GM19240 (cell line): Measurements from ENCODE around the gene RPL10.

ENCODE experiments used
- DNase-seq: peaks from one replicate; pipeline ENCODE4 v3.0.0; 2011; ENCODE audit warnings: low spot score; ENCODE audit not compliant: insufficient read length

The RPL10 gene

DNA sequence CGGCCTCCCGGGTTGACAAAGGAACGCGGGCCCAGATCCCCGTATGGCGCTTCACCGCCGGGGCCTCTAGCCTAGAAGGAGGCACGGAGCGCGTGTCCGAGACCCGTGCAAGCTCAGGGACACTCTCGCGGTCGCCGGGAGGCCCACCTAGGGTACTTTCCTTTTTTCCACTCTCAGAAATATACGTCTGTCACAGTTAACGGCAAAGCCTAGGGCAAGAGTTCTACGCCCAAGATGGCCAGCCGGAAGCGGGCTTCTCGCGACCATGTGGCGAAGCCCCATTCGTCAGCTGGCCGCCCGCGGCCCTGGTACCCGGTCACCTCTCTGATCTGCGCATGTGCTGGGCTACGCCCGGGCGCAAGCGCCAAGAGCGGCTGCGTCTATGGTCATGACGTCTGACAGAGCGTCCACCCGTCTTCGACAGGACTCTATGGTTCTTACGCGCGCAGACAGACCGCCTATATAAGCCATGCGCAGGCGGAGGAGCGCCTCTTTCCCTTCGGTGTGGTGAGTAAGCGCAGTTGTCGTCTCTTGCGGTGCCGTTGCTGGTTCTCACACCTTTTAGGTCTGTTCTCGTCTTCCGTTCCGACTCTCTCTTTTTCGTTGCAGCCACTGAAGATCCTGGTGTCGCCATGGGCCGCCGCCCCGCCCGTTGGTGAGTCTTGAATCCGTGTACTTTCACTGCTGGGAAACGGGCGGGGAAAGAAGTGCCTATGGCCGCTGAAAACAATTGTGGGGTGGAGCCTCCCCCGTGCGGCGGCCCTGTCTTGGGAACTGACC, at the start of gene RPL10:
Gene RPL10 (plus strand): TSS at position 490 of the 780 bp plus-strand sequence. CDS start 143 bp downstream, at position 633.
- peak; percentile 70 for DNase-seq

DNA sequence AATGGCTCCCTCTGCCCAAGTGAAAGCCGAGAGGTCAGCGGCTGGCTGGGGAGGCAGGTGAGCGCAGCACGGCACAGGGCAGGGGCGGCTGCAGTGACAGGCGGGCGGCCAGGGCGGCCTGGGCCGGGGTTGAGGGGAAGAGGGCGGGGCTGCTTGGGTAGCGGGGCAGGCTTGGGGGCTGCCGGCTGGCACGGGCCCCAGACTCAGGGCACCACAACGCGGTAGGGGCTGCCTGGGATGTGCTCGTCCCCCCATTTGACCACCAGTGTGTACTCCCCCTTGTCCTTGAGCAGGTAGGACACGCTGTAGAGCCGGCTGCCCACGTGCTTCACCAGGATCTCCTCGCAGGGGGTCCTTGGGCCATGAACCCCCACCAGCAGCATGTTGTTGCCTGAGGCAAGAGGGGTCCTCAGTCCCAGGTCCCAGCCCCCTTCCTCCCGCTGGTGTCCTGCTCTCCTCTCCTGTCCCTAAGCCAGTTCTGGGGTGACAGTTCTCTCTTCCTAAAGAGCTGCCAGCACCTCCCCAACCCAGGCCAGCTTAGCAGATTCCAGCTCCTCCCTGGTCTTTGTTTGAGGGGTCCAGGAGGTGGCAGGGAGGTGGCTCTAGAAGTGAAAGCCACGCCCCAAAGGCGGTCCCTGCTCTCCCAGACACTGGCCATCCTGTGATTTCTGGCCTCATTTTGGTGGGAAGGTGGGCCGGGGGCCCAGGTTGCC, 49.4 kb upstream of the RPL10 start:
- no peak for DNase-seq

DNA sequence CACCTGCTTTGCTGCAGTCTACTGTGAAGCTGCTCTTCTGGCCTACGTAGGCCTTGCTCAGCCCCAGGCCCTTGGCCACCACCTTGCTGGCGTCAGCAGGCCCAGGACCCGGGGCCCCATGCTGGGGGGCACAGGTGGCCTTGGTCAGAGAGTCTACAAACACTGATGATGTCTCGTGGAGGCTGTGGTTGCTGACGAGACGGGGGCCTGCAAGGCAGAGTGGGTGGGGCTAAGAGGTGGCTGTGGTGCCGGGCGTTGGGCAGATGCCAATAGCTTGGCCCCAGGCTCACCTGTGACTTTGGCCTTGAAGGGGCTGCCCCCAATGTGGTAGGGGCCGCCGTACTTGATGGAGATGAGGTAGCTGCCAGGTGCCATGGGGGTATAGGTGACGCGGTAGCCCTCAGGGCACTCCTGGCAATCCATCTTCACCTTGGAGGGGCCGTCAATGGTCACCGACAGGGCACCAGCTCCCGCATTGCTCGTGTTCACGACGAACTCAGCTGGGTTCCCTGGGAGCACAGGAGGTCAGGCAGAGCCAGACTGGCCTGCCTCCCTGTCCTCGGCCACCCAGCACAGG, 48.7 kb upstream of the RPL10 start:
- no peak for DNase-seq

DNA sequence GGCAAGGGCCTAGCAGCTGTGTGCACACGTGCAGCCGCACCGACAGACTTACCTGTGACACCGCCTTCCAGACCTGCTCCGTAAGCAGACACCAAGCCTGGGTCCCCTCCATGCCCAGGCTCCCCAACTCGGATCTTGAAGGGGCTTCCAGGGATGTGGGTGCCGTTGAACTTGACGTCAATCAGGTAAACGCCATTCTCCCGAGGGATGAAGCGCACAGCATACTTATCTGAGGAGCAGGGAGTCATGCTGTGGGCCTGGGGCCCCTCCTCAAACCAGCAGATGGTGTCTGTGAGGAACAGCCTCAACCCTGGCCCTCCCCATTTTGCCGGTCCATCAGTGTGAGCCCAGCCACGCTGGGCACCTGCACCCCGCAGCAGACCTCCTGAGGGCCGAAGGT, 48.2 kb upstream of the RPL10 start:
- no peak for DNase-seq

DNA sequence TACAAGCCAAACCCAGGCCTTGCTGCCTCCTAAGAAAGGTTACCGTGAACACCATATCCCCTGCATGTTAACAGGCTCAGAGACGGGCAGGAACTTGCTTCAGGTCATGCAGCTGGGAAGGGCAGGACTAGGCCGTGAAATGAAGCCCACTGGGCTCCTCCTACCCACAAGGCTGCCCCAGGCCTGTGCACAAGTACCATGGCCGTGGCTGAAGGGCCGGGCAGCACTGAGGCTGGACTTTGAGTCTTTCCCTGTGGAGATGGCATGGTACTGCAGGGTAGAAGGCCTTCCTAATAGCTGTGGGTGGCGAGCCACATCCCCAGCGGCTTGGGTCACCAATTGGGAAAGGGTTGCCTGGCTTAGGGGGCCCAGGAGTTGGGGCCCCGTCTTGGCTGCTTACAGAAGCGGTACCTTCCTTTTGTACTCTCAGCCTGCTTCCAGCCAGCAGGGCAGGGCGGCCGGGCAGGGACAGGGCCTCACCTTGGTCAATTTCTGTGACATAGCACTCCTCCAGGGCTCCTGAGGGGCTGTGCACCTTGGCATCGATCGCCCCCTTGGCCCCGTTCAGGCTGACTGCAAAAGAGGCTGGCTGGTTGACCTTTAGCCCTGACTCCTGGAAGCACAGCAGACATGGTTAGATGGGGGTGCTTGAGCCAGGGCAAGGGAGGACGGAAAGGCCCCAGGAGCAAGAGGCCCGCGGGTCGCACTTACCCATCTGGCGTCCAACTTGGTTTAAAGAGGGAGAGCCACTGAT, 47.6 kb upstream of the RPL10 start:
- DNase-seq, result no peak

DNA sequence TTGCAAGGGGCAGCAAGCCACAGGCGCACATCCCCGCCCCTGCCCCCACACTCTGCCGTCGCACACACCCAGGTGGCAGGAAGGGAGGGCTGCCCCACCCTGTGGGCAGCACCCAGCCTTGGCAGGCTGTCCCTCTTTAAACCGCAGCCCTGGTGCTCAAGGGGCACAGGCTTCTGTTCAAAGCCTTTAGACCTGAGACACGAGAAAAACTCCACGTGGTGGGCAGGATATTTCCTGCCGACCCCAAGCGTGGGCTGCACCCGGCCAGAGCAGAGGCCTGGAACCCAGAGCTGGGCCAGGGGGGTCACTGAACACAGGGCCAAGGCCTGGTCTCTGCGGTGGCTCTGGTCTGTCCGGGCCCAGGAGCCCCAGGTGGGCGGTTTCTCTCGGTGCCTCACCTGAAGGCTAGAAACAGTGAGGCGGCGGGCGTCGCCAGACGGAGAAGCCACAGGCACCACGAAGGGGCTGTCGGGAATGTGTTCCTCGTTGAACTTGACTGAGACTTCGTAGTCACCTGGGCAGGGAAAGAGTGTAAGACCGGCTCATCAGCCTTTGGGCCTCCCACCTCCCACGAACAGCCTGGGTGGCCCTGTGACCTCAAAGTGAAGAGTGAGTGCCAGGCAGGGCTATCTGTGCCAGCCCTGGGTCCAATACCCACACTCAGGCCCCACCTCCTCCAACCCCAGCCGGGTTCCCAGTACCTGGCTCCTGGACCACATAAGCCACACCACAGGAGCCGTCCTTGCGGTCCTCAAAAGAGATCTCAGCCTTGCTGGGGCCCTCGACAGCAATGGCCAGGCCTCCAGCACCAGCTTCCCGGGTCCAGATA, 46.8 kb upstream of the RPL10 start:
- DNase-seq, result no peak

DNA sequence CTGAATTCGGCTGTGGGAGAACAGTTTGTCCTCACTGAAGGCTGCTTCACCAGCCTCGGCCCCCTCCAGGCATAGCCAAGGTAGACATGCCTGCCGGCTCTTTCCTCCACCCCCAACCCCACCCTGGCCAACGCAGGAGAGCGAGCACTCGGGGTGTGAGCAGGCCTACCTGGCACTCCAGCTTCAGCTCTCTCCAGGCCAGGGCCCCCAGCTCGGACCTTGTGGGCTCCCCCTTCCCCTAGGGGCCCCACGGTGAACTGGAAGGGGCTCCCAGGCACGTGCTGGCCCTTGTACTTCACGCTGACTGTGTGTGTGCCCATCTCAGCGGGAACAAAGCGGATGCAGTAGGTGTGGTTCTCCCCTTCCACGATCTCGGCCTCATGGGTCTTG, 46.2 kb upstream of the RPL10 start:
- no peak for DNase-seq

DNA sequence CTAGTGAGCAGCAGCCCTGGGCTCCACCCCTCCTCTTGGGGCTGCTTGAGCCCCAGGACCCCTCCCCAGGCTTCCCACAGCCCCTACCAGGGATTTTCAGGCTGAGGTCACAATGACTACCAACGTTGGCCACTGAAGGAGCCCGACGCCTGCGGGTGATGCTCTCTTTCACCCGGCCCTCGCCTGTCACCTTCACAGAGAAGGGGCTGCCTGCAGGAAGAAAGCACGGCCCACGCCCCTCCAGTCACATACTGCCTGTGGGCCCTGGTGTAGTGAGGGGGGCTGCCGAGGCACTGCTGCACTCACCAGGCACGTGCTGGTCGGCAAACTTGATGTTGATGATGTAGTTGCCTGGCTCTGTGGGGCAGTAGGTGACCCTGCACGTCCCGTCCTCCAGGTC, 45.7 kb upstream of the RPL10 start:
- no peak for DNase-seq

DNA sequence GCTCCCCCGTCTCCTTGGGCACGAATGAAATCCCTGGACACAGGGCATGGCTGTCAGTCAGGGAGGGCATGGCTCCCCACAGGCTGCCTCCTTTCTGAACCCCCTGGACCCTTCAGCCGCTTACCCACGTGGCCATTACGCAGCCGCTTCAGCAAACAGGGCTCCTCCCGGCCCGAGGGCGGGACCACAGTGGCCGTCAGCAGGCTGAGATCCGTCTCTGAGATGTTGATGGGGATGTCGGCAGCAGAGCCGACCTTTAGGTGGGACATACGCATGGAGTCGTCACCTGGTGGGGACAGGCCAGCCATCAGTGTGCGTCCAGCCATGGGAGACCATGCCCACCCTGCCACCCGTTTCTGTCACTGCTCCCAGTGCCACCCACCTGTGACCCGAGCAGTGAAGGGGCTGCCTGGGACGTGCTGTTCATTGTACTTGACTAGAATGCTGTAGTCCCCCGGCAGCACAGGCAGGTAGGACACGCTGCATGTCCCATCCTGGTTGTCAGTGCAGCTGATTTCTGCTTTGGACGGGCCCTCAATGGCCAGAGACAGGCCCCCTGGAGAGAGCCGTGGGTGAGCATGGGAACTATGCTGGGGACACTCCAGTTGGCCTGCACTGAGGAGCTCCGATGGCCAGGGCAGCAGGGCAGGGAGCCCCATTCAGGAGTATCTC, 44.9 kb upstream of the RPL10 start:
- no peak for DNase-seq

DNA sequence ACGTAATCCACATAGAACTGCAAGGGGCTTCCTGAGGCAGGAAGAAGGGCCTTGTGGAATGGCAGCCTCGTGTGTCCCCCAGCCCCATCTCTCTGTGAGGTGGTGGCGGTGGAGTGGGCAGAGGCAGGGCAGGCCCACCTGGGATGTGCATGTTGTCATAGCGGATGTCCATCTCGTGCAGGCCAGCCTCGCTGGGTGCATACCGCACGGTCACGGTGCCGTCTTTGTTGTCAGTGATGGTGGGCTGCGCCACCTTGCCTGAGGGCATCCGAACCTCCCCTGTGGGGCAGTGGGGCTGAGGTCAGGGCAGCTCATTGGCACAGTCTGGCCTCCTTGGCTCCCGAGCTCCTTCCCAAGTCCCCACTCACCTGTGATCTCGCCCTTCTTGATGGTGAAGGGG, 44.2 kb upstream of the RPL10 start:
- no peak for DNase-seq

DNA sequence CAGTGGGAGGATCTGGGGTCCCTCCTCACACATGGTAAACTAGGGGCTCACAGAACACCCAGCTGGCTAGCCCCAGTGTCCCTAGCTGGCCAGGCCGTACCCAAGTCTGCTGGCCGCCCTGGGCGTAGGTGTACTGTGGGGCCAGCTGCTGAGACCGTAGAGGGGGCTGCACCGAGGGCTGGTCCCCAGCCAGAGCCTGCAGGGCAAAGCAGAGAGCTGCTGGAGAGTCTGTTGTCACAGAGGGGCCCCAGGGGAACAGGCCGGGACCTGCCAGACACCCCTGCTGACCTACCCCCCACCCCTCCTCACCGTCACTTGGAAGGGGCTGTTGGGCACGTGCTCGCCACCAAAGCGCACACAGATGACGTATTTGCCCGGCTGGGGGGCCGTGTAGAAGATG, 43.7 kb upstream of the RPL10 start:
- DNase-seq, result no peak

DNA sequence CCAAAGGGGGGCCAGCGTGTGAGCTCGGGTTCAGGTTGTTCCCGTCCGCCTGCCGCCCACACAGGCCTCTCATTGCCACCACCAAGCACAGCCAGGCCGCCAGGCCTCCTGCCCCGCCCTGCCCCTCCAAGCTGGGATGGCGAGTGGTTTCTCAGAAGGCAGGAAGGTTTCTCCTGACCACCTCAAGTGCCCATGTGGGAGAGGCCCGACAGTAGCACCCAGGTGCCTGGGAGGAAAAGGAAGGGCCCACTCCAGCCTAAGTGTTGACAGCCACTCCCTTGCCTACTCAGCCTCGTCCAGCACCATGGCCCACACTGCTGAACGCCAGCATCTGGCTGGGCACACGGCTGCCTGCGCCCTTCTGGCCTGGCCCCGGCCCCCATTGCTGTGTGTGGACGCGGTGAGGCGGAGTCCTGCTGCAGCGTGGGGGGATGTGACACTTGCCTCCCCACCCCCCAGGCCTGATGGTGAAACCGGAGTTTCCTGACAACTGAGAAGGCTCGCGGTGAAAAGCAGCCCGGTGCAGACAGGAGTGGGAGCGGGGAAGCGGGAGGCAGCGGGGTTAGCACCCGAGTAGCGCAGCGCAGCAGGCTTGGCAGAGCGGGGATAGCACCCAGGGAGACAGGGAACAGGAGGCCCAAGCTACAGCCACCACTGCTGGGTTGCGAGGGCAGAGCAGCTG, 42.9 kb upstream of the RPL10 start:
- no peak for DNase-seq

DNA sequence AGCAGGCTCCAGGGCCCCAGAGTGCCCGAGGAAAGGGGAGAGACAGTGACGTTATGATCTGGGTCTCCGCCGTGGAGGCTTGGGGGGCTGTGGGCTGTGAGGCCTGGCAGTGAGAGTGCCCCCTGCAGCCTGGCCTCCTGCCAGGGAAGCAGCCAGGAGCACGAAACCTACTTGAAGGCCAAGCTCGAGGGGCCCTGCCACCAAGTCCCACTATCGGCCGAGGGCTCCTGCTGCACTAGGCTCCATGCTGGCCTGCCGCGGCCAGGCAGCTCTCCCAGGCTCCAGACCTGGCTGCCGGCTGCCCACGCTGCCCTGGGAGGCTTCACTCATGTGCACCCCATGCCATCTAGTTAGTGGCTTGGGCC, 42.4 kb upstream of the RPL10 start:
- no peak for DNase-seq

DNA sequence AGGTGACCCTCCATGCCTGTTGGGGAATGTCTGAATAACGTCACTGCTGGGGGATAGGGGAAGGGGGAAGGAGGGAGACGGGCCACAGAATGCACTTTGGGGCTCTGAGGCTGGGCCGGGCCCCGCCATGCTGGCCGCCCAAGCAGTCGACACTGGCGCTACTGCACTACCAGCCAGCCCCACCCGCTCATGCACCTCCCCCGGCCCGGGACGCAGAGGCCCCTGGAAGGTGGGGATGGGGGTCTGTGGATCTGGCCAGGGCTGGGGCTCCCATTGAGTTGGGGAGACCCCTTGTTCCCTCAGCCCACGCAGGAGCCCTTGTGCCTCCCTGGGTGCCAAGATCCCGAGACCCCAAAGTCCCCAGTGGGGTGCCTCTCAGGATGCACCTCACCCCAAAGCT, 41.6 kb upstream of the RPL10 start:
- DNase-seq, result no peak

DNA sequence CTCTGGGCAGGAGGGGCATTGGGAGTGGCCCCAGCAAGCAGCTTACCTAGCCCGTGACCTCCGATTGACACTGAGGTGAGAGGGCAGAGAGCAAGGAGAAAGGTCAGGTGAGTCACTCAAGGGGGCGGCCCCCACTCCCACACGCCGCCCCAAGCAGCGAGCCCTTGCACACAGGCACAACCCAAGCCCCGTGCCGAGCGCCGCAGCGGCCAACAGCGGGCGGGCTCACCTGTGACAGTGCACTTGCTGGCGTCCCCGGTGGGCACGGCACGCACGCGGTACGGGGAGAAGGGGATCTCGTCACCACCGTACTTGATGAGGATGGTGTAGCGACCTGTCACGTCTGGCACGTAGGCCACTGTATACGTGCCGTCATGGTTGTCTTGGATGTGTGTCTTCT, 41.0 kb upstream of the RPL10 start:
- DNase-seq, result no peak

DNA sequence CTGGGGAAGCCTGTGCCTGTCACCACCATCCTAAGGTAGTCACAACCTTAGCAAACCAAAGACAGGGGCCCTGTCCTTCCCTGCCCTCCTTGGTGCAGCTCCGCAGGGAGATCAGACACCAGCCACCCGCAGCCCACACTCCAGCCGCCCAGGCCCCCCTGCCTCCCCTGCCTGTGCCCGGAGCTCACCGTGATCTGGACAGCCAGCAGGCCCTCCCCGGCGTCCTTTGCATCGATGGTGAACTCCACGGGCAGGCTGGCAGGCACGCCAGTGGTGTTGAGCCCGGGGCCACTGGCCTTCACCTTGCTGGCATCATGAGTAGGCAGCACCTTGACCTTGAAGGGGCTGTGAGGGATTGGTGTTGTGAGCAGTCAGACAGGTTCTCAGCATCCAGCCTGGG, 40.2 kb upstream of the RPL10 start:
- DNase-seq, result no peak

DNA sequence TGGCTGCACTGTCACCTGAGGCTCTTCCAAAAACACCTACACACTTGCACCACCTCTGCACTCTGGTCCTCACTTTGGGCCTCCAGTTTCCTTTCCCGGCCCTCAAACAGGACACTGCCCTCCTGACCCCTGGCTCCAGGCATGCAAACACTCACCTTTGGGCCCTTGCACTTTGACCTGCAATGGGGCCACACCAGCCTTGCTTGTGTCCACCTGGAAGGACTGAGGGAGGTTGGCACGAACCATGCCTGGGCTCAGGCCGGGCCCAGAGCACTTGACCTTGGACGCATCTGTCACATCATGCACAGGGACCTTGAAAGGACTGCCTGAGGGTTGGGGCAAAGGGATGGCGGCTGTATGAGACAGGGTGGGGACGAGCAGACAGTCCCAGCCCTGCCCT, 39.3 kb upstream of the RPL10 start:
- no peak for DNase-seq

DNA sequence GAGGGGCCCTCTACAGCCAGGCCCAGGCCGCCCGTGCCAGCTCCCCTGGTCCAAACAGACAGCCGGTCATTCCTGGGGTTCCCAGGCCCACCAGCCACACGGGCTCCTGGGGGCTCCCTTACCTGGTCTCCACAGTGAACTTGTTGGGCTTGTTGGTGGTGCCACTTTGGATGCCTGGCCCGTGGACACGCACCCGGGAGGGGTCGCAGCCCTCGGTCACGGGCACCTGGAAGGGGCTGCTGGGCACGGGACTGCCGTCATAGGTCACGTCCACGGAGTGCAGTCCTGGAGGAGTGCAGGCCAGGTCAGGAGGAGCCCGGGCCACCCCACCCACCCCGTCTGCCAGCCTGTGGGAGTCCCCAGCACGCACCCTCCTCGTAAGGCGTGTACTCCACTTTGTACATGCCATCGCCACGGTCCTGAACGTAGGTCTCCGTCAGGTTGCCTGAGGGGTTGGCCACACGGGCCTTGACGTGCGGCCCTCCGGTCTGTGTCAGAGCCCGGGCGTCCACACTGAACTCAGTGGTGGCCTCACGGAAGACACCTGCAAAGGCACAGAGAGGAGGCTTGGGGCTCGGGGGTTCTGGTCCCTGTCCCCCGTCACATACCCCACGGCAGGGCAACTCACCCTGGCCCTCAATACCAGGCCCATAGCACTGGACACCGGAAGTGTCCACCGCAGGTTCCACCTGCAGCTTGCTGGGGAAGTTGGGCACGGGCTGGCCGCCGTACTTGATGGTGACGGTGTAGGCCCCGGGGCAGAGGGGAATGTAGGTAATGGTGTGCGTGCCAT, 38.6 kb upstream of the RPL10 start:
- no peak for DNase-seq

DNA sequence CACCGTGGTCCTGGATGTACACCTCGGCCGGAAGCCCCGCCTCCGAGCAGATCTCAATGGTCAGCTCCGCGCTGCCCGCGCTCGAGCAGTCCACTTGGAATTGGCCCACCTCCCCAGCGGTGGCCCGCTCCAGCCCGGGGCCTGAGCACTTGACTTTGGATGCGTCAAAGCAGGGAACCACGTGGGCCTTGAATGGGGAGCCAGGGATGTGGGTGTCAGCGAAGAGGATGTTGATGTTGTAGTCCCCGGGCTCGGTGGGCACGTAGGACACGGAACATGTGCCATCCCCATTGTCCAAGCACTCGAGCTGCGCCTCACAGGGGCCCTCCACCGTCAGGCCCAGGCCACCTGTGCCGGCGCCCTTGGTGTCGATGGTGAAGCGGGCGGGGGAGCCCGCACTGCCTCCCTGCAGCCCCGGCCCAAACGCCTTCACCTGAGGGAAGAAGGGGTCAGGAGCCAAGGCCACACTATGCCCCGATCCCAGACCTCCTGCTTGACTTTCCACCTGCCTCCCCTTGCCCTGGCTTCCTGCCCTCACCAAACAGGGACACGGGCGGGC, 37.9 kb upstream of the RPL10 start:
- DNase-seq, result no peak
